ENCODE data around the gene EPB42. TPM values are rescaled to one million over a fixed set of nuclear protein-coding genes. Genes with fewer than 3 reads are reported as not detected.

Gene EPB42
- total RNA-seq, 1 experiment from 2014 or later: not detected

DNA sequence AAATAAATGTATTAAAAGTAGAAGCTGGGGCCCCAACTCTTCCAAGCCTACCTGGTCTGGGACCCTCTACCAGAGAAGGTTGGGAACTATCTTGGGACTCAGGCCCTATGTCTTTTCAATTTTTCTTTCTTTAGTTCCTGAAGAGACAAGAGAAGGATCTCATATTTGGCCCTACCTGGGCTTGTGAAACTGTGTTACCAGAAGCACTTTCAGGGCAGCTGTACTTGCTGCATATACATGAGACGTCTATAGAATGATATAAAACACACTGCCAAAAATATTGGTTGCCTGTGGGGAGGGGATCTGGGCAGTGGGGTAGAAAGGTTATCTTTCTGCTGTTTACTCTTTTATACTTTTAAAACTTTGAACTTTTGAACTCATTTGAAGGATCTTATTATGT is 604 bp upstream of the EPB42 start:
- ChIA-PET POLR2A (no interaction called here), RAD21 (ENCODE audit: low non-redundant PET in 1 of 2, low total read pairs in 2 of 2, uncharacterized antibody in 2 of 2, unreplicated experiment in 2 of 2) (no interaction called here), CTCF (interaction anchor here (2.2 kb wide), 1 partner anchor 17 kb away, joined by 4 read pairs; no protein-coding TSS in a partner anchor)
- Histone ChIP-seq H3K4me1 (ENCODE audit: control insufficient read depth in 1 of 2, insufficient read depth in 2 of 2, low read length in 2 of 2) (no peaks in the 10 kb centered on the region), H4K20me1 (ENCODE audit: insufficient read depth) (no peaks in the 10 kb centered on the region), H3K27ac (ENCODE audit: low read depth, low read length) (no peak overlapping the region), H3K27me3 (ENCODE audit: insufficient read depth, low read length) (no peaks in the 10 kb centered on the region), H3K9me3 (ENCODE audit: control insufficient read depth in 1 of 2, insufficient read depth in 1 of 2, low read depth in 1 of 2, low read length in 2 of 2) (no peaks in the 10 kb centered on the region), H3K79me2 (ENCODE audit: insufficient read depth, low read length) (no peaks in the 10 kb centered on the region), H3K36me3 (ENCODE audit: control insufficient read depth in 1 of 2, insufficient read depth in 2 of 2, low read length in 2 of 2) (no peaks in the 10 kb centered on the region), H3K9ac (ENCODE audit: low read length) (no peak overlapping the region), H2AFZ (ENCODE audit: low read depth, low read length, poor library complexity, severe bottlenecking) (no peak overlapping the region), H3K9me2 (ENCODE audit: insufficient read depth) (no peaks in the 10 kb centered on the region), H3K4me2 (ENCODE audit: low read length) (no peak overlapping the region), H3K4me3 (replicated peaks in 1 of 2; ENCODE audit: low read depth in 1 of 2, low read length in 2 of 2) (no peak overlapping the region)
- no TSS peak for BruUV-seq (replicated peaks)
- intact Hi-C loops (cut with micrococcal nuclease): no loop called here
- DNase-seq (ENCODE audit: low read depth, low spot score) (no peak), ATAC-seq (no peak)
- no peak for TF ChIP-seq FOSL1 (IDR thresholded peaks at IDR 0.05; ENCODE audit: low read depth)
- no peak for TF ChIP-seq JUND (IDR thresholded peaks at IDR 0.05)
- no peak for TF ChIP-seq CEBPB (IDR thresholded peaks at IDR 0.05; ENCODE audit: low read depth)
- no peak for TF ChIP-seq YY1 (IDR thresholded peaks at IDR 0.05; ENCODE audit: extremely low read depth, insufficient replicate concordance, low read depth, low read length)

DNA sequence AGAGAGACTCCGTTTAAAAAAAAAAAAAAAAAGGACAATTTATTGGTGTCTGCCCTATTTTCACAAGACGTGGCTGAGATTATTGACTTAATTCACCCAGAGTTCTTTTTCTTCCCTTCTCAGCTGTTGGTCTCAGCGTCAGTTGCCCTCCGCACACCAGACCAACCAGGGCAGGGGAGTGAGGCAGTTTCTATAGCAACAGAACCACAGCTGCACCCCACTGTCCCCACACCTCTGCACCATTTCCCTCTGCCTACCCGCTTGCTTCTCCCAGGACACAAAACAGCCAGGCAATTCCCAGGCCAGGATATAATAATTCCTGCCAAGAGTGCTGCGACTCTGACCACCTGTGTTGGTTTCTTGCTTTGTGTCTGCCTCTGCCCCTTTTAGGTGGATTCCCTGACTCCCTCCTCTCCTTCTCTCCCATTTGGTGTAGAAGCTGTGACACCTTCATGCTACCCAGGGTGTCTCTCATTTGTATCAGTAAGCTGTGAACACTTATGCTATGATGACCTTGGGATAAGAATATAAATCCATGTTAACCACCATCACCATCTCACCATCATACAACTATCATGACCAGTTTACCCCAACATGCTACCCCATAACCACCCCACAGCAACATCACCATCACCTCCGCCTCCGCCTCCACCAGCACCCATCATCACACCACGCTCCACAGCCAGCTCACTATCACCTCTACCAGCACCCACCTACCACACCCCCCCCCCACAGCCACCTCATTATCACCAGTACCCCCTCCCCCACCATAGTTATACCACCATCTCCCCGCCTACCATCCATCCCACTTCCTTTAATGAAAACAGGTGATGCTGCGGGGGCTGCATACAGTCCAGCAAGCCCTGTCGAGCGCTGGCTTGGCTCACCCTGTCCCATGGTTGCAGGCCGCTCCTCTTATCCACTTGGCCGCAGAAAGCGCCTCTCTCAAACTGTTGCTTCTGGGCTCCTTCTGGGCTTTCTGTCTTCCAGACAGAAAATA is 589 bp downstream of the EPB42 start:
- no peak overlapping the region for H3K9ac ChIP-seq (ENCODE audit: low read length)
- no peak overlapping the region for H2AFZ ChIP-seq (ENCODE audit: low read depth, low read length, poor library complexity, severe bottlenecking)
- TF ChIP-seq CBX3 (IDR thresholded peaks at IDR 0.05; ENCODE audit: low read depth): no peak
- TF ChIP-seq EZH2 (IDR thresholded peaks at IDR 0.05): no peak
- TF ChIP-seq, protein P1, sequence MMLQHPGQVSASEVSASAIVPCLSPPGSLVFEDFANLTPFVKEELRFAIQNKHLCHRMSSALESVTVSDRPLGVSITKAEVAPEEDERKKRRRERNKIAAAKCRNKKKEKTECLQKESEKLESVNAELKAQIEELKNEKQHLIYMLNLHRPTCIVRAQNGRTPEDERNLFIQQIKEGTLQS (IDR thresholded peaks at IDR 0.05): no peak
- no peak for TF ChIP-seq POLR2A (IDR thresholded peaks at IDR 0.05; ENCODE audit: borderline replicate concordance, extremely low read depth, insufficient read depth, insufficient read length)
- no peak for TF ChIP-seq SP1 (IDR thresholded peaks at IDR 0.05; ENCODE audit: low read depth)
- H3K4me1 ChIP-seq (ENCODE audit: control insufficient read depth in 1 of 2, insufficient read depth in 2 of 2, low read length in 2 of 2): peaks cover 0 to 3% of the 10 kb centered on the region in 2 experiments; a peak in 1 of 4 replicates
- H3K4me3 ChIP-seq (replicated peaks in 1 of 2; ENCODE audit: low read depth in 1 of 2, low read length in 2 of 2): no peak overlapping the region
- POLR2A ChIA-PET: no interaction called here
- no peaks in the 10 kb centered on the region for H3K27me3 ChIP-seq (ENCODE audit: insufficient read depth, low read length)
- H3K9me2 ChIP-seq (ENCODE audit: insufficient read depth): no peaks in the 10 kb centered on the region
- RAD21 ChIA-PET (ENCODE audit: low non-redundant PET in 1 of 2, low total read pairs in 2 of 2, uncharacterized antibody in 2 of 2, unreplicated experiment in 2 of 2): no interaction called here
- CTCF ChIA-PET: no interaction called here
- H4K20me1 ChIP-seq (ENCODE audit: insufficient read depth): no peaks in the 10 kb centered on the region
- intact Hi-C loops (cut with micrococcal nuclease): no loop called here
- no peak for ATAC-seq
- H3K9me3 ChIP-seq (ENCODE audit: control insufficient read depth in 1 of 2, insufficient read depth in 1 of 2, low read depth in 1 of 2, low read length in 2 of 2): no peaks in the 10 kb centered on the region
- H3K27ac ChIP-seq (ENCODE audit: low read depth, low read length): no peak overlapping the region
- no peak for DNase-seq (ENCODE audit: low read depth, low spot score)
- BruUV-seq (replicated peaks): no TSS peak
- no peaks in the 10 kb centered on the region for H3K79me2 ChIP-seq (ENCODE audit: insufficient read depth, low read length)
- H3K4me2 ChIP-seq (ENCODE audit: low read length): no peak overlapping the region
- H3K36me3 ChIP-seq (ENCODE audit: control insufficient read depth in 1 of 2, insufficient read depth in 2 of 2, low read length in 2 of 2): no peaks in the 10 kb centered on the region

Measured in HCT116 (cell line).